DMS 273 (cell line): Measurements from ENCODE around the gene LAMA2.

ENCODE experiments used
- DNase-seq: peaks from one replicate; lab custom pipeline; 2025; ENCODE audit not compliant: unreplicated experiment; lab: John Stamatoyannopoulos, UW

LAMA2 gene

GRCh38 chr6:128882991-128883611 is at the start of gene LAMA2:
LAMA2 (plus strand) TSS chr6:128883138; CDS start chr6:128883246, 108 bp downstream.
- peak; percentile 66 for DNase-seq

- DNase-seq = no peak
Measured at GRCh38 chr6:128836761-128837160, 46.2 kb upstream of the LAMA2 start.

GRCh38 chr6:128841518-128841917 is 41.4 kb upstream of the LAMA2 start:
- no peak for DNase-seq

GRCh38 chr6:128844598-128844997 is 38.3 kb upstream of the LAMA2 start:
- no peak for DNase-seq

- no peak for DNase-seq
Measured at GRCh38 chr6:128847431-128848210, 35.3 kb upstream of the LAMA2 start.

- no peak for DNase-seq
Measured at GRCh38 chr6:128848212-128848935, 34.6 kb upstream of the LAMA2 start.

- DNase-seq = peak; percentile 7
Measured at GRCh38 chr6:128855581-128856085, 27.3 kb upstream of the LAMA2 start.

GRCh38 chr6:128857806-128858205 is 25.1 kb upstream of the LAMA2 start:
- DNase-seq = no peak

- no peak for DNase-seq
Measured at GRCh38 chr6:128860782-128861181, 22.2 kb upstream of the LAMA2 start.

GRCh38 chr6:128863983-128864382 is 19.0 kb upstream of the LAMA2 start:
- DNase-seq = no peak

- no peak for DNase-seq
Measured at GRCh38 chr6:128870746-128871145, 12.2 kb upstream of the LAMA2 start.

- no peak for DNase-seq
Measured at GRCh38 chr6:128874863-128875262, 8.1 kb upstream of the LAMA2 start.

- peak; percentile 14 for DNase-seq
Measured at GRCh38 chr6:128882560-128882959, 378 bp upstream of the LAMA2 start.

- DNase-seq = no peak
Measured at GRCh38 chr6:128883906-128884305, 968 bp downstream of the LAMA2 start.

GRCh38 chr6:128885381-128885780 is 2.4 kb downstream of the LAMA2 start:
- no peak for DNase-seq

GRCh38 chr6:128886706-128887105 is 3.8 kb downstream of the LAMA2 start:
- DNase-seq = no peak

- no peak for DNase-seq
Measured at GRCh38 chr6:128888444-128889175, 5.7 kb downstream of the LAMA2 start.

GRCh38 chr6:128889870-128890269 is 6.9 kb downstream of the LAMA2 start:
- no peak for DNase-seq

GRCh38 chr6:128892079-128892478 is 9.1 kb downstream of the LAMA2 start:
- DNase-seq = no peak

GRCh38 chr6:128899341-128900050 is 16.6 kb downstream of the LAMA2 start:
- no peak for DNase-seq
